HEK293 (cell line): ENCODE measurements around the gene ITGA7.

Experiments used
- HOXA7 ChIP-seq: sonication (generic); formaldehyde crosslinking; IDR thresholded peaks from 2 replicates; pipeline ENCODE4 v1.8.1; 2022; ENCODE audit warnings: missing genetic modification reagents, borderline replicate concordance
- HOXC10 ChIP-seq: sonication (generic); formaldehyde crosslinking; IDR thresholded peaks from 2 replicates; pipeline ENCODE4 v1.8.1; 2023; ENCODE audit warnings: mild to moderate bottlenecking, missing genetic modification reagents
- PRDM1 ChIP-seq: fragments of 450-650 bp; formaldehyde crosslinking; IDR thresholded peaks from 2 replicates; pipeline ENCODE4; 2016; ENCODE audit warnings: missing biosample characterization, missing genetic modification characterization
- TCF7L2 ChIP-seq: IDR thresholded peaks from 2 replicates; pipeline ENCODE4 v1.6.1; 2011; ENCODE audit warnings: low read depth, mild to moderate bottlenecking, inconsistent platforms, low read length, moderate library complexity, borderline replicate concordance
- ZBTB48 ChIP-seq: fragments of 450-650 bp; formaldehyde crosslinking; IDR thresholded peaks from 2 replicates; pipeline ENCODE4 v1.5.1; 2016; ENCODE audit warnings: missing biosample characterization, missing genetic modification characterization
- ZBTB8A ChIP-seq: fragments of 450-650 bp; formaldehyde crosslinking; IDR thresholded peaks from 2 replicates; pipeline ENCODE4 v1.5.1; 2016; ENCODE audit warnings: missing biosample characterization, missing genetic modification characterization
- ZNF138 ChIP-seq: fragments of 450-650 bp; formaldehyde crosslinking; IDR thresholded peaks from 2 replicates; pipeline ENCODE4 v1.5.1; 2016; ENCODE audit warnings: missing biosample characterization, missing genetic modification characterization, borderline replicate concordance
- ZNF202 ChIP-seq: fragments of 450-650 bp; formaldehyde crosslinking; IDR thresholded peaks from 2 replicates; pipeline ENCODE4 v1.5.1; 2016; ENCODE audit warnings: missing biosample characterization, missing genetic modification characterization, borderline replicate concordance
- ZNF324 ChIP-seq: fragments of 450-650 bp; formaldehyde crosslinking; IDR thresholded peaks from 2 replicates; pipeline ENCODE4 v1.5.1; 2016; ENCODE audit warnings: missing biosample characterization, missing genetic modification characterization
- ZNF341 ChIP-seq: fragments of 450-650 bp; formaldehyde crosslinking; IDR thresholded peaks from 2 replicates; pipeline ENCODE4; 2016; ENCODE audit warnings: low read depth, missing biosample characterization, missing genetic modification characterization
- ZNF426 ChIP-seq: fragments of 450-650 bp; formaldehyde crosslinking; IDR thresholded peaks from 2 replicates; pipeline ENCODE4 v1.5.1; 2017; ENCODE audit warnings: missing biosample characterization, missing genetic modification characterization, mild to moderate bottlenecking, inconsistent platforms, moderate library complexity
- ZNF433 ChIP-seq: fragments of 450-650 bp; formaldehyde crosslinking; IDR thresholded peaks from 2 replicates; pipeline ENCODE4 v1.5.1; 2016; ENCODE audit warnings: missing biosample characterization, missing genetic modification characterization, low read depth
- ZNF521 ChIP-seq: fragments of 450-650 bp; formaldehyde crosslinking; IDR thresholded peaks from 2 replicates; pipeline ENCODE4 v1.5.1; 2017; ENCODE audit warnings: missing biosample characterization, mild to moderate bottlenecking, missing genetic modification characterization
- ZNF555 ChIP-seq: fragments of 450-650 bp; formaldehyde crosslinking; conservative IDR thresholded peaks from 2 replicates; pipeline ENCODE4 v1.5.1; 2017; ENCODE audit warnings: missing biosample characterization, mild to moderate bottlenecking, missing genetic modification characterization, inconsistent platforms
- ZNF600 ChIP-seq: fragments of 450-650 bp; formaldehyde crosslinking; IDR thresholded peaks from 2 replicates; pipeline ENCODE4 v1.5.1; 2016; ENCODE audit warnings: missing biosample characterization, missing genetic modification characterization
- ZNF701 ChIP-seq: fragments of 450-650 bp; formaldehyde crosslinking; IDR thresholded peaks from 2 replicates; pipeline ENCODE4 v1.5.1; 2016; ENCODE audit warnings: missing biosample characterization, missing genetic modification characterization
- ZNF76 ChIP-seq: fragments of 450-650 bp; formaldehyde crosslinking; IDR thresholded peaks from 2 replicates; pipeline ENCODE4; 2016; ENCODE audit warnings: low read depth, missing biosample characterization, missing genetic modification characterization, borderline replicate concordance
- TF ChIP-seq, protein P1 (sequence below): fragments of 450-650 bp; formaldehyde crosslinking; IDR thresholded peaks from 2 replicates; pipeline ENCODE4 v1.5.1; 2017; ENCODE audit warnings: missing biosample characterization, missing genetic modification characterization
- TF ChIP-seq, protein P2 (sequence below): fragments of 450-650 bp; formaldehyde crosslinking; IDR thresholded peaks from 2 replicates; pipeline ENCODE4 v1.5.1; 2016; ENCODE audit warnings: missing biosample characterization, missing genetic modification characterization
- TF ChIP-seq, protein P3 (sequence below): fragments of 450-650 bp; formaldehyde crosslinking; IDR thresholded peaks from 2 replicates; pipeline ENCODE4 v1.5.1; 2016; ENCODE audit warnings: missing biosample characterization, missing genetic modification characterization, low read depth
- TF ChIP-seq, protein P4 (sequence below): fragments of 450-650 bp; formaldehyde crosslinking; IDR thresholded peaks from 2 replicates; pipeline ENCODE4 v1.5.1; 2016; ENCODE audit warnings: missing biosample characterization, missing genetic modification characterization, borderline replicate concordance
- TF ChIP-seq, protein P5 (sequence below): fragments of 450-650 bp; formaldehyde crosslinking; IDR thresholded peaks from 2 replicates; pipeline ENCODE4 v1.5.1; 2016; ENCODE audit warnings: missing biosample characterization, missing genetic modification characterization
- TF ChIP-seq, protein P6 (sequence below): fragments of 450-650 bp; formaldehyde crosslinking; optimal IDR thresholded peaks from 2 replicates; pipeline ENCODE3; 2016; ENCODE audit warnings: missing biosample characterization, mild to moderate bottlenecking, missing genetic modification characterization
- TF ChIP-seq, protein P7 (sequence below): fragments of 450-650 bp; formaldehyde crosslinking; IDR thresholded peaks from 2 replicates; pipeline ENCODE4 v1.5.1; 2017; ENCODE audit warnings: missing biosample characterization, missing genetic modification characterization

Gene ITGA7

DNA sequence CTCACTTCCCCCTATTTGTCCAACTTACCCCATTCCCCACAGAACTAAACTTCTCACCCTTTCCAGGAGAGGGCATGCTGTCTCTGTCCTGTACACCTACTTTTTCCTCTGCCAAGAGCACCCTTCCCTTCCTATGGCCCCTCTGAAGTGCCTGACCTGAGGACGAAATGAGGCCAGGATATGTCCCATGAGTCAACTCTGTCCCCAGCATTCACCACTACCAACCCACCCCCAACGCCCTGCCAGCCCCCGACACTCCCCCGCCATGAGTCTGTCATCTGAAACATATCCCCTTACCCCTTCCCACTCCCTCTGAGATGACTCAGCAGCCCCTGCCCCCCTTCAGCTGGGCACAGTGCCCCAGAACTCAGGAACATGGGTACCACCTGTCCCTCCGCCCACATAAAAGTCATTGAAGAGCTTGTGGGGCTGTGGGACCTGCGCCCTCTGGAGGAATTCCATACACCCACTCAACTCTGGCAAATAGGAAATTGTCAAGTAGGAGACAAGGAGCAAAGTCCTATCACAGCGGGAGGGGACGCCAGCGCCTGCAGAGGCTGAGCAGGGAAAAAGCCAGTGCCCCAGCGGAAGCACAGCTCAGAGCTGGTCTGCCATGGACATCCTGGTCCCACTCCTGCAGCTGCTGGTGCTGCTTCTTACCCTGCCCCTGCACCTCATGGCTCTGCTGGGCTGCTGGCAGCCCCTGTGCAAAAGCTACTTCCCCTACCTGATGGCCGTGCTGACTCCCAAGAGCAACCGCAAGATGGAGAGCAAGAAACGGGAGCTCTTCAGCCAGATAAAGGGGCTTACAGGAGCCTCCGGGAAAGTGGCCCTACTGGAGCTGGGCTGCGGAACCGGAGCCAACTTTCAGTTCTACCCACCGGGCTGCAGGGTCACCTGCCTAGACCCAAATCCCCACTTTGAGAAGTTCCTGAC is 26.3 kb downstream of the ITGA7 start (continued):
- TF ChIP-seq, protein P1, sequence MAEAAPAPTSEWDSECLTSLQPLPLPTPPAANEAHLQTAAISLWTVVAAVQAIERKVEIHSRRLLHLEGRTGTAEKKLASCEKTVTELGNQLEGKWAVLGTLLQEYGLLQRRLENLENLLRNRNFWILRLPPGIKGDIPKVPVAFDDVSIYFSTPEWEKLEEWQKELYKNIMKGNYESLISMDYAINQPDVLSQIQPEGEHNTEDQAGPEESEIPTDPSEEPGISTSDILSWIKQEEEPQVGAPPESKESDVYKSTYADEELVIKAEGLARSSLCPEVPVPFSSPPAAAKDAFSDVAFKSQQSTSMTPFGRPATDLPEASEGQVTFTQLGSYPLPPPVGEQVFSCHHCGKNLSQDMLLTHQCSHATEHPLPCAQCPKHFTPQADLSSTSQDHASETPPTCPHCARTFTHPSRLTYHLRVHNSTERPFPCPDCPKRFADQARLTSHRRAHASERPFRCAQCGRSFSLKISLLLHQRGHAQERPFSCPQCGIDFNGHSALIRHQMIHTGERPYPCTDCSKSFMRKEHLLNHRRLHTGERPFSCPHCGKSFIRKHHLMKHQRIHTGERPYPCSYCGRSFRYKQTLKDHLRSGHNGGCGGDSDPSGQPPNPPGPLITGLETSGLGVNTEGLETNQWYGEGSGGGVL (tag by site-specific recombination) = peak; percentile 85
- TF ChIP-seq HOXA7 (CRISPR knock-in tag) = no peak
- no peak for TF ChIP-seq ZNF202 (tag by site-specific recombination)
- TF ChIP-seq, protein P2, sequence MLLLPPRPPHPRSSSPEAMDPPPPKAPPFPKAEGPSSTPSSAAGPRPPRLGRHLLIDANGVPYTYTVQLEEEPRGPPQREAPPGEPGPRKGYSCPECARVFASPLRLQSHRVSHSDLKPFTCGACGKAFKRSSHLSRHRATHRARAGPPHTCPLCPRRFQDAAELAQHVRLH (tag by site-specific recombination) = no peak
- TF ChIP-seq, protein P3, sequence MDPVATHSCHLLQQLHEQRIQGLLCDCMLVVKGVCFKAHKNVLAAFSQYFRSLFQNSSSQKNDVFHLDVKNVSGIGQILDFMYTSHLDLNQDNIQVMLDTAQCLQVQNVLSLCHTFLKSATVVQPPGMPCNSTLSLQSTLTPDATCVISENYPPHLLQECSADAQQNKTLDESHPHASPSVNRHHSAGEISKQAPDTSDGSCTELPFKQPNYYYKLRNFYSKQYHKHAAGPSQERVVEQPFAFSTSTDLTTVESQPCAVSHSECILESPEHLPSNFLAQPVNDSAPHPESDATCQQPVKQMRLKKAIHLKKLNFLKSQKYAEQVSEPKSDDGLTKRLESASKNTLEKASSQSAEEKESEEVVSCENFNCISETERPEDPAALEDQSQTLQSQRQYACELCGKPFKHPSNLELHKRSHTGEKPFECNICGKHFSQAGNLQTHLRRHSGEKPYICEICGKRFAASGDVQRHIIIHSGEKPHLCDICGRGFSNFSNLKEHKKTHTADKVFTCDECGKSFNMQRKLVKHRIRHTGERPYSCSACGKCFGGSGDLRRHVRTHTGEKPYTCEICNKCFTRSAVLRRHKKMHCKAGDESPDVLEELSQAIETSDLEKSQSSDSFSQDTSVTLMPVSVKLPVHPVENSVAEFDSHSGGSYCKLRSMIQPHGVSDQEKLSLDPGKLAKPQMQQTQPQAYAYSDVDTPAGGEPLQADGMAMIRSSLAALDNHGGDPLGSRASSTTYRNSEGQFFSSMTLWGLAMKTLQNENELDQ (tag by site-specific recombination) = no peak
- peak; percentile 100 for TF ChIP-seq ZNF600 (tag by site-specific recombination)
- TF ChIP-seq ZBTB8A (tag by site-specific recombination) = peak; percentile 93
- TF ChIP-seq TCF7L2 = no peak
- TF ChIP-seq ZNF426 (tag by site-specific recombination) = no peak
- no peak; the same call in none of the 2 replicates for TF ChIP-seq ZNF341 (tag by site-specific recombination)
- TF ChIP-seq, protein P4, sequence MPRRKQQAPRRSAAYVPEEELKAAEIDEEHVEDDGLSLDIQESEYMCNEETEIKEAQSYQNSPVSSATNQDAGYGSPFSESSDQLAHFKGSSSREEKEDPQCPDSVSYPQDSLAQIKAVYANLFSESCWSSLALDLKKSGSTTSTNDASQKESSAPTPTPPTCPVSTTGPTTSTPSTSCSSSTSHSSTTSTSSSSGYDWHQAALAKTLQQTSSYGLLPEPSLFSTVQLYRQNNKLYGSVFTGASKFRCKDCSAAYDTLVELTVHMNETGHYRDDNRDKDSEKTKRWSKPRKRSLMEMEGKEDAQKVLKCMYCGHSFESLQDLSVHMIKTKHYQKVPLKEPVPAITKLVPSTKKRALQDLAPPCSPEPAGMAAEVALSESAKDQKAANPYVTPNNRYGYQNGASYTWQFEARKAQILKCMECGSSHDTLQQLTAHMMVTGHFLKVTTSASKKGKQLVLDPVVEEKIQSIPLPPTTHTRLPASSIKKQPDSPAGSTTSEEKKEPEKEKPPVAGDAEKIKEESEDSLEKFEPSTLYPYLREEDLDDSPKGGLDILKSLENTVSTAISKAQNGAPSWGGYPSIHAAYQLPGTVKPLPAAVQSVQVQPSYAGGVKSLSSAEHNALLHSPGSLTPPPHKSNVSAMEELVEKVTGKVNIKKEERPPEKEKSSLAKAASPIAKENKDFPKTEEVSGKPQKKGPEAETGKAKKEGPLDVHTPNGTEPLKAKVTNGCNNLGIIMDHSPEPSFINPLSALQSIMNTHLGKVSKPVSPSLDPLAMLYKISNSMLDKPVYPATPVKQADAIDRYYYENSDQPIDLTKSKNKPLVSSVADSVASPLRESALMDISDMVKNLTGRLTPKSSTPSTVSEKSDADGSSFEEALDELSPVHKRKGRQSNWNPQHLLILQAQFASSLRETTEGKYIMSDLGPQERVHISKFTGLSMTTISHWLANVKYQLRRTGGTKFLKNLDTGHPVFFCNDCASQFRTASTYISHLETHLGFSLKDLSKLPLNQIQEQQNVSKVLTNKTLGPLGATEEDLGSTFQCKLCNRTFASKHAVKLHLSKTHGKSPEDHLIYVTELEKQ (tag by site-specific recombination) = no peak
- no peak for TF ChIP-seq HOXC10
- TF ChIP-seq ZNF433 = no peak
- TF ChIP-seq ZNF701 (tag by site-specific recombination) = no peak
- TF ChIP-seq, protein P5, sequence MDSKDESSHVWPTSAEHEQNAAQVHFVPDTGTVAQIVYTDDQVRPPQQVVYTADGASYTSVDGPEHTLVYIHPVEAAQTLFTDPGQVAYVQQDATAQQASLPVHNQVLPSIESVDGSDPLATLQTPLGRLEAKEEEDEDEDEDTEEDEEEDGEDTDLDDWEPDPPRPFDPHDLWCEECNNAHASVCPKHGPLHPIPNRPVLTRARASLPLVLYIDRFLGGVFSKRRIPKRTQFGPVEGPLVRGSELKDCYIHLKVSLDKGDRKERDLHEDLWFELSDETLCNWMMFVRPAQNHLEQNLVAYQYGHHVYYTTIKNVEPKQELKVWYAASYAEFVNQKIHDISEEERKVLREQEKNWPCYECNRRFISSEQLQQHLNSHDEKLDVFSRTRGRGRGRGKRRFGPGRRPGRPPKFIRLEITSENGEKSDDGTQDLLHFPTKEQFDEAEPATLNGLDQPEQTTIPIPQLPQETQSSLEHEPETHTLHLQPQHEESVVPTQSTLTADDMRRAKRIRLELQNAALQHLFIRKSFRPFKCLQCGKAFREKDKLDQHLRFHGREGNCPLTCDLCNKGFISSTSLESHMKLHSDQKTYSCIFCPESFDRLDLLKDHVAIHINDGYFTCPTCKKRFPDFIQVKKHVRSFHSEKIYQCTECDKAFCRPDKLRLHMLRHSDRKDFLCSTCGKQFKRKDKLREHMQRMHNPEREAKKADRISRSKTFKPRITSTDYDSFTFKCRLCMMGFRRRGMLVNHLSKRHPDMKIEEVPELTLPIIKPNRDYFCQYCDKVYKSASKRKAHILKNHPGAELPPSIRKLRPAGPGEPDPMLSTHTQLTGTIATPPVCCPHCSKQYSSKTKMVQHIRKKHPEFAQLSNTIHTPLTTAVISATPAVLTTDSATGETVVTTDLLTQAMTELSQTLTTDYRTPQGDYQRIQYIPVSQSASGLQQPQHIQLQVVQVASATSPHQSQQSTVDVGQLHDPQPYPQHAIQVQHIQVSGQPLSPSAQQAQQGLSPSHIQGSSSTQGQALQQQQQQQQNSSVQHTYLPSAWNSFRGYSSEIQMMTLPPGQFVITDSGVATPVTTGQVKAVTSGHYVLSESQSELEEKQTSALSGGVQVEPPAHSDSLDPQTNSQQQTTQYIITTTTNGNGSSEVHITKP (tag by site-specific recombination) = peak; percentile 99
- no peak for TF ChIP-seq ZNF138 (tag by site-specific recombination)
- TF ChIP-seq, protein P6, sequence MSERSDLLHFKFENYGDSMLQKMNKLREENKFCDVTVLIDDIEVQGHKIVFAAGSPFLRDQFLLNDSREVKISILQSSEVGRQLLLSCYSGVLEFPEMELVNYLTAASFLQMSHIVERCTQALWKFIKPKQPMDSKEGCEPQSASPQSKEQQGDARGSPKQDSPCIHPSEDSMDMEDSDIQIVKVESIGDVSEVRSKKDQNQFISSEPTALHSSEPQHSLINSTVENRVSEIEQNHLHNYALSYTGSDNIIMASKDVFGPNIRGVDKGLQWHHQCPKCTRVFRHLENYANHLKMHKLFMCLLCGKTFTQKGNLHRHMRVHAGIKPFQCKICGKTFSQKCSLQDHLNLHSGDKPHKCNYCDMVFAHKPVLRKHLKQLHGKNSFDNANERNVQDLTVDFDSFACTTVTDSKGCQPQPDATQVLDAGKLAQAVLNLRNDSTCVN (tag by site-specific recombination) = no peak
- no peak for TF ChIP-seq ZNF555 (tag by site-specific recombination)
- no peak for TF ChIP-seq ZNF521 (tag by site-specific recombination)
- TF ChIP-seq, protein P7, sequence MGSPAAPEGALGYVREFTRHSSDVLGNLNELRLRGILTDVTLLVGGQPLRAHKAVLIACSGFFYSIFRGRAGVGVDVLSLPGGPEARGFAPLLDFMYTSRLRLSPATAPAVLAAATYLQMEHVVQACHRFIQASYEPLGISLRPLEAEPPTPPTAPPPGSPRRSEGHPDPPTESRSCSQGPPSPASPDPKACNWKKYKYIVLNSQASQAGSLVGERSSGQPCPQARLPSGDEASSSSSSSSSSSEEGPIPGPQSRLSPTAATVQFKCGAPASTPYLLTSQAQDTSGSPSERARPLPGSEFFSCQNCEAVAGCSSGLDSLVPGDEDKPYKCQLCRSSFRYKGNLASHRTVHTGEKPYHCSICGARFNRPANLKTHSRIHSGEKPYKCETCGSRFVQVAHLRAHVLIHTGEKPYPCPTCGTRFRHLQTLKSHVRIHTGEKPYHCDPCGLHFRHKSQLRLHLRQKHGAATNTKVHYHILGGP (tag by site-specific recombination) = no peak
- TF ChIP-seq ZNF76 (tag by site-specific recombination) = peak; percentile 90
- no peak for TF ChIP-seq PRDM1 (tag by site-specific recombination)
- peak; percentile 88 for TF ChIP-seq ZBTB48 (tag by site-specific recombination)
- TF ChIP-seq ZNF324 (tag by site-specific recombination) = no peak
